ENCODE data around the gene NPIPB8.
A peak's percentile ranks its signal among the peaks of the same experiment; 100 is the strongest.
"Not testable (repeated sequence)": the region's sequence is repeated elsewhere in the genome, so short reads cannot be mapped to it uniquely, and the experiment has no call there.

The NPIPB8 gene

GRCh38 chr16:28607116-28607623, 30.7 kb upstream of the NPIPB8 start:
- no peak for DNase-seq

- DNase-seq = not testable (repeated sequence)
These were observed 30.0 kb upstream of the NPIPB8 start for GRCh38 chr16:28607681-28608495.

DNA sequence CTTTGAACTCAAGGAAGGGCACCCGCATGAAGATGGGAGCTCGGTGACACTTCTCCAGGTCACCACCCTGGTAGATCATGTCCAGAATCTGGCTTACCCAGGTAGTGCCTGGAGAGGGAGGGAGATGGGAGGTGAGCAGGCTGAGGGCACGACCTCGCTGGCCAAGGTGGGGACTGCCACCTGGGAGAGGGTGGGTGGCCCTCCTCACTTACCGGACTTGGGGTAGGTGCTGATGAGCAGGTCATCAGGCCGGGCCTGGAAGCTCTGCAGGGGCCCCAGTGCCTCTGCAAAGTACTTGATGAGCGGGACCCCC, 29.4 kb upstream of the NPIPB8 start:
- DNase-seq = not testable (repeated sequence)

GRCh38 chr16:28608867-28609596, 28.8 kb upstream of the NPIPB8 start:
- DNase-seq = peak; percentile 42 to 63 (median 59)

DNA sequence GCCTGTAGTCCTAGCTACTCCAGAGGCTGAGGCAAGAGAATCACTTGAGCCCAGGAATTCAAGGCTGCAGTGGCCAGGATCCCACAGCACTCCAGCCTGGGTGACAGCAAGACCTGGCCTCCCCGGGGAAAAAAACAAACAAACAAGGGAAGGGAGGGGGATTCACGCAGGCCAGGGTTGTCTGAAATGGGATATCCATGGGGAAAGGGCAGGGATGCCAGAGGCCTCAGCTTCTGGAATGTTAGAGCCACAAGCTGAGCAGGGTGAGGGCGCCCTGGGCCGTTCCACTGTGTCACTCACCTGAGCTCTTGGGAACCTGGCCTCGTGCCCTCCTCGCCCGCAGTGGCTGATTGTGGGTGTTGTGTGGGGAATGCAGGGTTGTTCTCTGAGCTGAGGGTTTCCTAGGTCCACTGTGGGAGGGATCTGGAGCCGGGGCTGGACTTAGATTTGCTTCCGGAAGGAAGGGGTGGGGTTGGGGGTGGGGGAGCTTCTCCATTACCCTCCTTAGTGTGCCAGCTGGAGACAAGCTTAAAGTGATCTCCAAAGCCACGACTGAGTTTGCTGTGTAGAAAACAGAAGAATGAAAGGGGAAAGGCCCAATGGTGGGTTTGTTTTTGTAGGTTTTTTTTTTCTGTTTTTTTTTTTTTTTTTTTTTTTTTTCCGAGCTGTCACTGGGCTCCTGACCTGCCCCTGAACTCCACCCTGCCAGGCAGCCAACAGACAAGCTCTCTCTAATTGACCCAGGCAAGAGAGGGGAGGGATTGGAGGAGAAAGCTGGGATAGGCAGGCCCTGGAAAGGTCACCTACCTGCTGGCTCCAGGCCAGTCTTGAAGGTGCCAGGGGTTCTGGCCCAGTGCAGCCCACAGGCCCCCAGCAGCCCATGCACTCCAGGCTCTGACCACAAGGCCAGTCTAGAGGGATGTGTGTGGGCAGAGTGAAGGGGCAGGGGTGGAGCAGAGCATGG, 28.0 kb upstream of the NPIPB8 start, which contains the start of gene SULT1A1:
Gene SULT1A1, minus strand, starts transcription at position 414 of the 964 bp plus-strand sequence. CDS start 1,189 bp downstream, outside the sequence.
- peak; percentile 82 to 87 (median 85) for DNase-seq

GRCh38 chr16:28610595-28611191, 27.2 kb upstream of the NPIPB8 start:
- no peak for DNase-seq

- not testable (repeated sequence) for DNase-seq
These were observed 25.2 kb upstream of the NPIPB8 start for GRCh38 chr16:28612359-28613280.

GRCh38 chr16:28613912-28614311, 24.0 kb upstream of the NPIPB8 start:
- not testable (repeated sequence) for DNase-seq

DNA sequence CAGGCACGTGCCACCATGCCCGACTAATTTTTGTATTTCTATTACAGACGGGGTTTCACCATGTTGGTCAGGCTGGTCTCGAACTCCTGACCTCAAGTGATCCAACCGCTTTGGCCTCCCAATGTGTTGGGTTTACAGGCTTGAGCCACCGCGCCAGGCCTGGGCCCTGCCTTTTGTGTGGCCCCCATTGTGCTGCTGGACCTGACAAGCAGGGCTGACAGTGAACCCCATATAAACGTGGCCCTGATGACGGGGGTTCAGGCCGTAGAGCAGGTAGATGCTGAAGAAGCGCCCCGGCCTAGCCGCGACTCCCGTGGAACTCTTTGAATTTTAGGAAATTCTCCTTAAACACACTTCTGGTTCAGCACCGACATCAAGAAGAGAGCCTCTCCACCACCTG, 23.3 kb upstream of the NPIPB8 start:
- not testable (repeated sequence) for DNase-seq

GRCh38 chr16:28615486-28616223, 22.2 kb upstream of the NPIPB8 start:
- peak; percentile 44 to 53 (median 46) for DNase-seq

DNA sequence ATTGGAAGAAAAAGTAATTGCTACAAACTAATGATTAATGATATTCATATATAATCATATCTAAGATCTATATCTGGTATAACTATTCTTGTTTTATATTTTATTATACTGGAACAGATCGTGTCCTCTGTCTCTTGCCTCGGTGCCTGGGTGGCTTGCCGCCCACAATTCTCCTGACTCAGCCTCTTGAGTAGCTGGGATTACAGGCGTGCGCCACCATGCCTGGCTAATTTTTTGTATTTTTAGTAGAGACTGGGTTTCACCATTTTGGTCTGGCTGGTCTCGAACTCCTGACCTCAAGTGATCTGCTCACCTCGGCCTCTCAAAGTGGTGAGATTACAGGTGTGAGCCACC, 21.7 kb upstream of the NPIPB8 start:
- DNase-seq = not testable (repeated sequence)

- DNase-seq = no peak
These were observed 21.2 kb upstream of the NPIPB8 start for GRCh38 chr16:28616636-28617035.

- peak in 3 of 4 experiments; percentile 64 to 66 (median 64) for DNase-seq
These were observed 20.0 kb upstream of the NPIPB8 start for GRCh38 chr16:28617874-28618273.

GRCh38 chr16:28620316-28620715, 17.5 kb upstream of the NPIPB8 start:
- not testable (repeated sequence) for DNase-seq

DNA sequence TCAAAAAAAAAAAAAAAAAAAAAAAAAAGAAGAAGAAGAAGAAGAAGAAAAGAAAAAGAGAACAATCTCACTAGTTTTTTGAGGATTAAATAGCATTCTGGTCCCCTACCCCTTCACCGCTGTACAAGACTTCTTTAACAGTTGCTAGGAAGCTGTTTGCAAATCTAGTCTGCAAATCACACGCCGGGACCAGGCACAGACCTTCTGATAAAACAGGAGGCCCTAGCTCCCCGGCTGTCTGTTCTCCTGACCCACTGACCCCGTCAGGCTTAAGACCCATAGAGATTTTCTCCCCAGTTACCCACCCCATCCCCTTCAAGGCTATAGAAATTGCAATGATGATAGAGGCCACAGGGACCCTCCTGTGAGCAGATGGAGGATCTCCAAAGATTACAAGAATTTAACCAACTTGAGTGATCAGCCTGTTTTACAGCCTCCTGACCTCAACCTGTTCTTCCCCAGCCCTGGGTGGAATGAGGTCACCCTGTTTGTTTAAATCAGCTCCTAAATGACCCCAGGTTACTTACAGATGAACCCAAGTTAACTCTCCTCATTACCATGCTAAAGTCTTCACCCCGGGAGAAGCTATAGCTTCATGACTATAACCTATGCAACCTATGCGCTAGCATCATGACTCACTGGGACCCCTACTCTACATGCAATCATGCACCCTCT, 16.2 kb upstream of the NPIPB8 start:
- peak in 1 of 4 experiments; percentile 14 for DNase-seq

DNA sequence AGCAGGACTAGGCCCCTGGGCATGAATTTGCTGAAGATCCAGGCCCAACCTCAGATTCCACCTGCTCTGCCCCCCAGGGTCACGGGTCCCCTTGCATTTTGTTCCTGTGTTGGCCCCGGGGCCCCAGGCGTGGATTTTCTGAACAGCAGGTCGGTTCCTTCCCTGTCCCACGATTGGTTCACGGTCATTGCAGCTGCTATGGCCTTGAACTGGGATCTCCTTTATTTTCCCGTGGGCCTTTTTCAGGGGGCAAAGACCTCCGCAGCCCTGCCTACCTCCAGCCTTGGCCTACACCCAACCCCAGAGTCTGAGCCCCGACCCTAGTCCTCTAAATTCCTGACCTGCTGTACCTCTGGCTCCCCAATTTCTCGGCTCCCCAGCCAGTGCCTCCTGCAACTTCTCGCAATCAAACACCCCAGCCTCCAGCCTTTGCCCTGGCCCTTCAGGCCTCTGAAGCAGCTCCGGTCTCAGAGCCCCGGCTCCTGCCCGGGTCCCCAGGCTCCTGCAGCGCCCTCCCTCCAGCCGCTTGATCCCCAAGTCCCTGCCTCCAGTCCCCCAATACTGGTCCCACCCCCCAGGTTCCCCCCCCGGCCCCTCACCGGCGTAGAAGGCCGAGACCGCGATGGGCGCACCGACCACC, 15.2 kb upstream of the NPIPB8 start:
- peak in 1 of 4 experiments; percentile 15 for DNase-seq

DNA sequence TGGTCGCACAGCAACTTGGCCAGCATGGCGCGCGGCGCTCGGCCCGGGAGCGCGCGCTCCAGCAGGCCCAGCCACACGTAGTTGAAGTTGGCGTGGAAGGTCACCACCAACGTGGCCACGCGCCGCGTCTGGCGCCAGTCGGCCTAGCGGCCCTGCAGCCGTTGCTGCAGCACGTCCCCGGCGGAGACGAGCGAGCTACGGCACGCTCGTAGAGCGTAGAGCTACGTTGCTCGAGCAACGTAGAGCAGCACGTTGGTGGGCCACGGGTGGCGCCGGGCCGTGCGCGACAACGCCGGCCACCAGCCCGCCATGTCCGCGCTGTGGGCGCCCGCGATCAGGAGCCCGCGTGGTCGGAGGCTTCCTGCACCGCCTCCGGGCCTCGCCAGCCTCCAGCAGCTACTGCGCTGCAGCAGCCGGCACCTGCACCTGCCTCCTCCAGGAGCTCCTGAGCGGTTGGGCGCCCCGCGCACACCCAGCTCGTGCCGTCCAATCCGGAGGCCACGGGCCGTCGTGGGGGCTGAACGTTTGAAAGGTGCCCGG, 14.6 kb upstream of the NPIPB8 start:
- DNase-seq = peak; percentile 44 to 79 (median 60)

DNA sequence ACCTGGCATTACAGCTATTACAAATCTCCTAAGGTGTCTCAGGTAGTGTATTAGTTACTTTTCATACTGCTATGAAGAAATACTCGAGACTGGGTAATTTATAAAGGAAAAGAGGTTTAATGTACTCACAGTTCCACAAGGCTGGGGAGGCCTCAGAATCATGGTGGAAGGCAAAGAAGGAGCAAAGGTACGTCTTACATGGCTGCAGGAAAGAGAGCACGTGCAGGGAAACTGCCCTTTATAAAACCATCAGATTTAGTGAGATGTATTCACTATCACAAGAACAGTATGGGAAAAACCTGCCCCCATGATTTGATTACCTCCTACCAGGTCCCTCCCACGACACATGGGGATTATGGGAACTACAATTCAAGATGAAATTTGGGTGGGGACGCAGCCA, 7.0 kb upstream of the NPIPB8 start:
- not testable (repeated sequence) for DNase-seq

All from suppressor macrophage (primary cell).